Kidney tubule cell (primary cell): Measurements from ENCODE around the gene SEMA3C.

Experiments
- DNase-seq: peaks from one replicate; pipeline ENCODE4 v3.0.0-alpha.2; 2018; ENCODE audit warnings: low spot score

The SEMA3C gene

GRCh38 chr7:80823057-80823456 lies 95.8 kb downstream of the SEMA3C start:
- DNase-seq = no peak

- peak; percentile 57 for DNase-seq
Observed at GRCh38 chr7:80821771-80822319, 97.0 kb downstream of the SEMA3C start.

DNA sequence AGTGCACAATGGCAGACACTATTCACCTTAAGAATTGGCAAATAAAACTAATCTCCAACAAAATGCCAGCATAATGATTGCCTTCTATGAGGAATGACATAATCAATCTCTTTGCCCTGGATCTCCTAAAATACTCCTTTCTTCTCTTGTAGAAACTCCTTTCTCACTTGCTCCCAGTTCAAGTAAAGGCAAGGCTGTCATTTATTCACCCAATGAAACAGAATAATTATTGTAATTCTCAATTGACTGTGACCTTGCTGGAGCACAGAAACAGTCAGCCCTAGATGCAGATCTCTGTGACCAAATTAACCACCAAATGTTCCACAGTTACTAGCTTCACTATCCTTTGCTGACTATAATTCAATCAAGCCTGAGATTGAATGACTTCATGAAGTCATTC lies 99.3 kb downstream of the SEMA3C start:
- peak; percentile 29 for DNase-seq

DNA sequence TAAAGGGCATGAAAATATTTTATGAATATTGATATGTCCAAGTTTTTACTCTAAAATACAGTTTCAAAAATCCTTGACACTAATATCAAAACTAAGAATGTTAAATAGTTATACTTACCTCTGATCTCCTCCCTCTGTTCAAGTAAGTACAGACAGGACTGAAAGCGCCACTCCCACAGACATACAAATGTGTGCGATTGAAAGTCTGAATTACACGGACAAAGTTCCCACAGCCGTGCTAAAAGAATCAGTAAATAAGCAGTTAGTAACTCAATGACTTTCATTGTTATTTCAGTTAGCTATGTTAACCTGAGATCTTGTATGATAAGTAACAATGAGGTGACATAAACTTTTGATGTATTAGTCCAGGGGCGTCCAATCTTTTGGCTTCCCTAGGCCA lies 100.7 kb downstream of the SEMA3C start:
- no peak for DNase-seq

DNA sequence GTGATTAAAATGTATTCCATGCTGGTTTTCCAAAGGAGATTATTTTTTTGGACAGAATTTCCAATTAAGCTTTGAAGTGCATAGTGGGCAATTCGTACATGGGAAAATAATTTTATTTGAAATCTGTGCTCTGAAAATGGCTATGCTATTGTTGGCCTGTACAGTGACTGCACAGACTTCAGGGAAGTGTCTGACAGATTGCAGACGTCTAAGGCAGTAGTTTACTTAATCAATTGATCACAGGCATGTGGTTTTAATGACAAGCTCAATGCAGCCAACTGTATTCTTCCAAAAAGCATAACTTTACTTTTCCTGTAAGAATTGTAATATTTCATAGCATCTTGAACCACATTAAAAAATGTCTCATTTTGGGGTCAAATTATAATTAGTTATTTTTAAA lies 102.0 kb downstream of the SEMA3C start:
- DNase-seq = no peak

GRCh38 chr7:80815733-80816132 lies 103.1 kb downstream of the SEMA3C start:
- no peak for DNase-seq

GRCh38 chr7:80809545-80809944 lies 109.3 kb downstream of the SEMA3C start:
- no peak for DNase-seq

GRCh38 chr7:80807166-80807900 lies 111.5 kb downstream of the SEMA3C start:
- no peak for DNase-seq

DNA sequence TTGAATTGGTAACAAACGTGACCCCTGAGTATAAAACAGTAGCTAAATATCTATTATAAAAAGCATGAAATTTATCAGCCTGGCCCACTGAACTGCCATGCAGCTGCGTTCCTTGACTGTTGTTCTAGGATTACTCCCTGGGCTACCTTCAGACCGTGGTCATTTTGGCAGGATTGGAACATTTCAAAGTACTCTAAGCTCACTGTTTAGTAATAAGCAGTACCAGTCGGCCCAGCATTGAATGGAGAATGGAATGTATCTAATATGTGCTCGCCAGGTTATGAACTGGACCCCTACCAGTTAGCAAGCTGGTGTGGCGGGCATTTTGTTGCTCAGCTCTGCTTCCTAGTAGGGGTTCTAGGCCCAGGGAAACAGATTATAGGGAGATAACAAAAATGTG lies 112.2 kb downstream of the SEMA3C start:
- no peak for DNase-seq

DNA sequence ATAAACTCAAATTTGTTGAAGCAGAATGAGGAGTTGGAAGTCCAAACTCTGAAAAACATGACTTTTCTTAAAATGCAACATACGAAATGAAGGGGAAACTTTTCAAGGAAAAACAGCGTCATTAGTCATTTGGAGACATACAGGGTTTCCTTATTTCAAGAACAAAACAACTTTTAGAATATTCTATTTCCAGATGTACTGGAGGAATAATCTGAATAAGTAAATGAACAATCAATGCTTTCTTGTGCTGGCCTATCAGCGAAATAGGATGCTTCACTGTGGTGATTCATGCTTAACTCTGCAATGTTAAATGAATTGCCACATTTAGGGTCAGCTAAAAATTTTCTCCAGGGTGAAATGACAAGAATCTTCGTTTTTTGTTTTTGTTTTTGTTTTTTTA lies 114.3 kb downstream of the SEMA3C start:
- DNase-seq = no peak

DNA sequence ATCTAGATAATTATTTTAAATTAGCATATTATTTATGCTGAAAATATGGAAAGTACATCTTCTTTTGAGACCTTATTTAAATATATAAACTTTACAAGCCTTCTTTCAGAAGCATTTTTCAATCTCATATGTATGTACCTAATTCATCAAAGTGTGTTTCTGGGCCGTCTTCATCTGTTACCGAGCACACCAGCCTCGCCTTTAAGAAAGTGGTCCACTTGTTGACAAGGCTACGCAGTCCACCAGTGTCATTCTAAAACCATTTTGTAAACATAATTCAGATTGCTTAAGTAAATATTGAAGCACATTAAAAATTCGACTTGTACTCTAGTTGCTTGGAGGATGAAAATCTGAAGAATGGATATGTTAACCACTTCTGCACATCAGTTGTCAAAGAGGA lies 116.3 kb downstream of the SEMA3C start:
- DNase-seq = no peak

DNA sequence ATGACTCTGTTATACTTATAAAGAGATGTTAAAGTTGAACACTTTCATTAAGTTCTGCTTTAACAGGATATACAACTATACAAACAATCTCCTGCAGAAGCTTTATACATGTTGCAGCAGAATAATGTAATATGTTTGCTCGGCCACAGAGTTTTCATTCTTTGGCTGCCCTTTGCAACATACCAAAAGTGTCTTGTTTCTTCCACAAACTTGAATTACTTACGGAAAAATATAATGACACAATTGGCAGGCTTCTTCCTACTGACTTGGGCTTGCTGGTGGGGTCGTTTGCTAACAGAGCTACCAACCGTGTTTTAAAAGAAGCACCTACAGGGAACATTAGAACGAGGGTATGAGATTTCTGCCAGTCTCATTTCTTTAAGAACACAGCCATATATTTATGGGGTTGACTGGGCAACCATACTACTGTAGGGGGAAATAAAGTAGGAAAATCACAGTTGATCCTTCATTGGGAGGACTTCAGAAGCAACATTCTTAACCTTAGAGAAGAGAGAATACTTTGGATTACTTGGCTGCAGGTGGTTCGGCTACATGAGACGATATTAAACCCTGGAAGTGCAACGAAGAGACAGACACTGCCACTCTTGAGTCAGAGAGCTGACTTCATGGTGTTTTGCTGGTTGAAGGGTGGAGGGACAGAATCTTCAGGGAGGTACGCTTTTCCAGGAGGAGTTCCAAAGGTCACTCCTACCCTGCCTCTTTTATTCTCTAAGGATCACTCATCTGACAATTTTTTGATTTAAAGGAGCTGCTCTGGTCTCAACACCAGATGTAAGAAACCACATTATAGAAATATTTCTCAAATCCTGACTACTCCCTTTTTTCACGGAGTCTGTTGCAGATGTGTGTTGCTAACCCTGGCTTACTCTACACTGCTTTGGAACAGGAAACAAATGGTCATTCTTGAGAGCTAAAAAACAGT lies 123.9 kb downstream of the SEMA3C start:
- no peak for DNase-seq

GRCh38 chr7:80791509-80791929 lies 127.3 kb downstream of the SEMA3C start:
- no peak for DNase-seq

DNA sequence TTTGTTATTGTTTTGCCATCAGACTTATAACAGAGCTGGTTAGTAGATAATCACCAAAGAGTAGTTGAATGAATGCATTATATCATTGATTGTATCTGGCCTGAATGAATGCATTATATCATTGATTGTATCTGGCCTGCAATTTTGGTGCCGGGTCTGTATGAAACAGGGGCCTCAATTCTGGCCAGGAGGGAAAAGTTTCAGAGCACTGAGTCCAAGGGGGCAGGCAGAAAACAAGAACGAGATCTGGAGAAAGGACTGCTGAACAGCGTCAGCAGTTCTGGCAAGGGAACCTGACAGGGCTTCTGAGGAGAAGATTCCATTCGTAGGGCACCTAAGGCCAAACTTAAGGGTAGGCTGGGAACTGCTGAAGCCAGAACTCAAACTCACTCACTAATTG lies 128.0 kb downstream of the SEMA3C start:
- DNase-seq = no peak

- DNase-seq = no peak
Observed at GRCh38 chr7:80787721-80788120, 131.1 kb downstream of the SEMA3C start.

GRCh38 chr7:80785961-80786536 lies 132.8 kb downstream of the SEMA3C start:
- DNase-seq = no peak

DNA sequence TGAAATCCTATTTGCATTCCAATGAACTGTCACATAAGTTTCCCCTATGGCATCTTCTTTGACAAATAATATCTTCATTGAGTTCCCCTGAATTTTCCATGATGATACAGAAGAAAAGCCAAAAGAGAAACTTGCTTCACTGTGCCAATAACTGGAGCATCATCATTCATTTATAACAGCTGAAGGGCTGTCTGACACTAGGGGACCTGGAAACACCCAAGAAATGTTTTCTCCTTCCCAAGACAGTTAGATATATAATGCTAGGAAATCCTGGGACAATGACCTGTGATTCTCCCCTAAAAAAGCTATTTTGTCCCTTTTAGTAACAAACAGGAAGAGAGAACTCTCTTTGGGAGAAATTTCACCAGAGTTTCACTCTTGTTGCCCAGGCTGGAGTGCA lies 133.6 kb downstream of the SEMA3C start:
- no peak for DNase-seq

- DNase-seq = peak; percentile 8
Observed at GRCh38 chr7:80783678-80784327, 135.0 kb downstream of the SEMA3C start.

GRCh38 chr7:80783186-80783677 lies 135.6 kb downstream of the SEMA3C start:
- DNase-seq = peak; percentile 9

DNA sequence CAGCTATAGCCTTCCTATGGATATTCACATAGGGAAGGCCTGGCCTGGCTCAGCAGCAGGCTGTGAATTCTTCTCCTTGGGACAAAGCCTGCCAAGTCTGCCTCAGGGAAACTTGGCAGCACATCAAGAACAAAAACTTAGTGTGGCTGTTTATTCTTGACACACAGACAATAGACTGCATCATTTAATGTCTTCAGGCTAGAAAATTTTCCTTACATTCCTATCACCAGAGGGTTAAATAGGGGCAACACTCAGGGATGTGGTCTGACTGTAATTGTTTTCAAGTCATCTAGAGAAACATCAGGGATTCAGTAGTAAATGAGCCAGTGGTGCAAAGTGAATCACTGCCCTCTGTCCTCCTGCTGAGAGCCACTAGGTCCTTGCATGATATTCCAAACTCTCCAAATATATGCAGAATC lies 137.3 kb downstream of the SEMA3C start:
- peak; percentile 33 for DNase-seq

DNA sequence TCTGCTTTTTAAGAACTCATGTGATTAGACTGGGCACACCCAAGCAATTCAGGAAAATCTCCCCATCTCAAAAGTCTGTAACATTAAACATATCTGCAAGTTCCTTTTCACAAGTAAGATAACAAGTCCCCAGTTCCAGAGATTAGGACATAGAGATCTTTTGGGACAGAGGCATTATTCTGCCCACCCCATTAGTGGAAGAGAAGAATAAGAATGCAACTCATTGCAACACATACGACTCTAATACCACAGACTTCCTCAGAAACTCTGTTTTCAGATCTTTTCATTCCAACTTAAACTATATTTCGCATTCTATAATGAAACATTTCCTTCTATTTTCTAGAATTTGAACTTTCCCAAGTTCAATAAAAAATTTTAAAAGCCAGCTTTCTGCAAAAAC lies 137.7 kb downstream of the SEMA3C start:
- no peak for DNase-seq

DNA sequence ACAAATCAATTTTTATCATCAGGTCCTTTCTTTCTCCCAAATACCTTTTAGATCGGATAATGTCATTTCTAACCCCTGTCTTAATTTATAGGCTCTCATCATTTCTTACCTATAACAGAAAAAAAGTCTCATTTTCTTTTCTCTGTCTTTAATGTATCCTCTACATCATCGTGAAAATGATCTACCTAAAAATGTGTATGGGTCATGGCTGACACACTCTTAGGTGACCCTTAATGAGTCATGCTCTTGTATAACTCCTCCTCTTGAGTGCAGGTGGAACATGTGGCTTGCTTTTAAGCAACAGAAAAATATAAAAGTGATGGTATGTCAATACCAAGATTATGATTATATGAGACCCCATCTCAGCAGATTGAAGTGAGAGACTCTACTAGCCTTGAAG lies 139.4 kb downstream of the SEMA3C start:
- DNase-seq = peak; percentile 61
